Right lobe of liver (tissue), 4 donors: ENCODE data around the gene RAB6D.

Experiments
- CTCF ChIP-seq, 4 donors: fragments of 200-600 bp in 3 of 4; fragments of 450-650 bp in 1 of 4; IDR thresholded peaks; one replicate each; pipeline versions ENCODE4 v1.5.1 to v1.8.0; 2016 to 2022; ENCODE audit warnings: antibody characterized with exemption in 4 of 4, mild to moderate bottlenecking in 2 of 4
- POLR2A ChIP-seq: fragments of 450-650 bp; IDR thresholded peaks from one replicate; pipeline ENCODE4 v1.6.1; 2017; ENCODE audit warnings: antibody characterized with exemption, mild to moderate bottlenecking
- donor health status: DM: no; HTN: no; CAD: no.
- donor health status: DM: no; HTN: no; CAD: no.
- donor health status: DM: no; HTN: yes; CAD: no.

DNA sequence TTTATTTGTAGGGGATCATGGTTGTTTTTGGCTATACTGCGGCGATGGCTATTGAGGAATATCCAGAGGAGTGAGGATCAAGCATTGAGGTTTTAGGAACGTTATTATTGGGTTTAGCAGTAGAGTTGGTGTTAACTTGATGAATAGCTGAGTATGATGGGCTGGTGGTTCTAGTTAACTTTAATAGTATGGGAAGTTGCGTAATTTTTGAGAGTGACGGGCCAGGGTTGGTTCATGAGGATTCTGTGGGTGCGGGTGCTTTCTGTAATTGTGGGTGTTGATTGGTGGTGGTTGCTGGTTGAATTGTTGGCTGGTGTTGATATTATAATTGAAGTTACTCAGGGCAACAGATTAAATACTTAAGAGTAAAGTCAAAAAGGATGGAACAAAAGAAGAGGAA, 6.0 kb upstream of the RAB6D start:
- no peak for TF ChIP-seq CTCF (IDR thresholded peaks at IDR 0.05)
- TF ChIP-seq POLR2A = no peak
